GM12801 (cell line): ENCODE results near the gene MAPK8IP1.

Experiments
- CTCF ChIP-seq: IDR thresholded peaks from one replicate; pipeline ENCODE4 v1.5.1; 2011; ENCODE audit warnings: control low read depth; ENCODE audit not compliant: insufficient read length; ENCODE audit errors: extremely low read depth

Gene MAPK8IP1

GRCh38 chr11:45928535-45929215 lies 43.2 kb downstream of the MAPK8IP1 start:
- no peak for TF ChIP-seq CTCF

GRCh38 chr11:45929486-45930030 lies 44.1 kb downstream of the MAPK8IP1 start:
- no peak for TF ChIP-seq CTCF

- TF ChIP-seq CTCF, result no peak
Measured at GRCh38 chr11:45930031-45930794, 44.8 kb downstream of the MAPK8IP1 start.

- TF ChIP-seq CTCF, result no peak
Measured at GRCh38 chr11:45930951-45931570, 45.6 kb downstream of the MAPK8IP1 start.

- TF ChIP-seq CTCF, result no peak
Measured at GRCh38 chr11:45931739-45932138, 46.3 kb downstream of the MAPK8IP1 start.

GRCh38 chr11:45932217-45932616 lies 46.8 kb downstream of the MAPK8IP1 start:
- no peak for TF ChIP-seq CTCF

- no peak for TF ChIP-seq CTCF
Measured at GRCh38 chr11:45933131-45933831, 47.8 kb downstream of the MAPK8IP1 start.
